SIG-M5 treated with dmso at 0.1 percent for 504 hours (cell line): ENCODE data around the gene ATR.
"Not testable (repeated sequence)": the region's sequence is repeated elsewhere in the genome, so short reads cannot be mapped to it uniquely, and the experiment has no call there.

Source experiments
- DNase-seq: peaks from one replicate; lab custom pipeline; 2025; ENCODE audit not compliant: unreplicated experiment; lab: John Stamatoyannopoulos, UW

The ATR gene

GRCh38 chr3:142595141-142595540, 16.6 kb upstream of the ATR start:
- no peak for DNase-seq

- not testable (repeated sequence) for DNase-seq
Measured at GRCh38 chr3:142592268-142592667, 13.7 kb upstream of the ATR start.

GRCh38 chr3:142588703-142589102, 10.2 kb upstream of the ATR start:
- no peak for DNase-seq

- DNase-seq = peak; percentile 82
Measured at GRCh38 chr3:142586803-142587406, 8.4 kb upstream of the ATR start.

- not testable (repeated sequence) for DNase-seq
Measured at GRCh38 chr3:142581070-142581469, 2.5 kb upstream of the ATR start.

- DNase-seq = no peak
Measured at GRCh38 chr3:142580061-142580423, 1.5 kb upstream of the ATR start.

- no peak for DNase-seq
Measured at GRCh38 chr3:142577696-142578328, 721 bp downstream of the ATR start.

- no peak for DNase-seq
Measured at GRCh38 chr3:142576792-142577191, 1.7 kb downstream of the ATR start.

- DNase-seq = peak; percentile 56
Measured at GRCh38 chr3:142574665-142575064, 3.9 kb downstream of the ATR start.

- not testable (repeated sequence) for DNase-seq
Measured at GRCh38 chr3:142574223-142574622, 4.3 kb downstream of the ATR start.

GRCh38 chr3:142569422-142569821, 9.1 kb downstream of the ATR start:
- not testable (repeated sequence) for DNase-seq

- DNase-seq = no peak
Measured at GRCh38 chr3:142568393-142569017, 10.0 kb downstream of the ATR start.

- no peak for DNase-seq
Measured at GRCh38 chr3:142566096-142566495, 12.4 kb downstream of the ATR start.

- no peak for DNase-seq
Measured at GRCh38 chr3:142563496-142563997, 15.0 kb downstream of the ATR start.

GRCh38 chr3:142560118-142560517, 18.4 kb downstream of the ATR start:
- DNase-seq = no peak

GRCh38 chr3:142553741-142554140, 24.8 kb downstream of the ATR start:
- DNase-seq = no peak

- not testable (repeated sequence) for DNase-seq
Measured at GRCh38 chr3:142552579-142552978, 26.0 kb downstream of the ATR start.

- no peak for DNase-seq
Measured at GRCh38 chr3:142549986-142550385, 28.5 kb downstream of the ATR start.

GRCh38 chr3:142543307-142543706, 35.2 kb downstream of the ATR start:
- DNase-seq = no peak

- DNase-seq = no peak
Measured at GRCh38 chr3:142542054-142542453, 36.5 kb downstream of the ATR start.

GRCh38 chr3:142536519-142536918, 42.0 kb downstream of the ATR start:
- no peak for DNase-seq

GRCh38 chr3:142534543-142534942, 44.0 kb downstream of the ATR start:
- DNase-seq = no peak
